ENCODE results near the gene ID1.
A peak's percentile ranks its signal among the peaks of the same experiment; 100 is the strongest.

ID1 gene

GRCh38 chr20:31605031-31605901, at the start of gene ID1:
Gene ID1, plus strand, starts transcription at chr20:31605289. Its CDS starts 99 bp downstream, at chr20:31605388.
- peak; percentile 97 for DNase-seq (ENCODE audit: low spot score)

GRCh38 chr20:31559704-31560093, 45.4 kb upstream of the ID1 start:
- DNase-seq (ENCODE audit: low spot score), result no peak

GRCh38 chr20:31560094-31560745, 44.9 kb upstream of the ID1 start:
- peak; percentile 68 for DNase-seq (ENCODE audit: low spot score)

- DNase-seq (ENCODE audit: low spot score), result no peak
These were observed 44.1 kb upstream of the ID1 start for GRCh38 chr20:31560746-31561598.

- DNase-seq (ENCODE audit: low spot score), result no peak
These were observed 42.8 kb upstream of the ID1 start for GRCh38 chr20:31562241-31562640.

- no peak for DNase-seq (ENCODE audit: low spot score)
These were observed 40.8 kb upstream of the ID1 start for GRCh38 chr20:31564284-31564683.

GRCh38 chr20:31565699-31566318, 39.3 kb upstream of the ID1 start:
- DNase-seq (ENCODE audit: low spot score), result no peak

- no peak for DNase-seq (ENCODE audit: low spot score)
These were observed 38.8 kb upstream of the ID1 start for GRCh38 chr20:31566319-31566657.

- peak; percentile 41 for DNase-seq (ENCODE audit: low spot score)
These were observed 38.3 kb upstream of the ID1 start for GRCh38 chr20:31566658-31567379.

GRCh38 chr20:31567380-31567720, 37.7 kb upstream of the ID1 start:
- DNase-seq (ENCODE audit: low spot score), result no peak

- DNase-seq (ENCODE audit: low spot score), result no peak
These were observed 36.9 kb upstream of the ID1 start for GRCh38 chr20:31568041-31568731.

- no peak for DNase-seq (ENCODE audit: low spot score)
These were observed 36.3 kb upstream of the ID1 start for GRCh38 chr20:31568773-31569162.

GRCh38 chr20:31569163-31570020, 35.7 kb upstream of the ID1 start:
- DNase-seq (ENCODE audit: low spot score), result peak; percentile 64

- no peak for DNase-seq (ENCODE audit: low spot score)
These were observed 35.0 kb upstream of the ID1 start for GRCh38 chr20:31570021-31570463.

- DNase-seq (ENCODE audit: low spot score), result no peak
These were observed 34.1 kb upstream of the ID1 start for GRCh38 chr20:31570735-31571617.

- DNase-seq (ENCODE audit: low spot score), result no peak
These were observed 32.9 kb upstream of the ID1 start for GRCh38 chr20:31572042-31572700.

GRCh38 chr20:31572701-31573554, 32.2 kb upstream of the ID1 start:
- peak; percentile 92 for DNase-seq (ENCODE audit: low spot score)

All from cerebellar cortex (tissue), 1 donor.